CD4-positive, alpha-beta T cell treated with Interleukin-15 for 1 hour (primary cell): Measurements from ENCODE around the gene ZNF621.

Experiments
- DNase-seq: peaks from one replicate; pipeline ENCODE4 v3.0.0-alpha.2; 2020

The ZNF621 gene

DNA sequence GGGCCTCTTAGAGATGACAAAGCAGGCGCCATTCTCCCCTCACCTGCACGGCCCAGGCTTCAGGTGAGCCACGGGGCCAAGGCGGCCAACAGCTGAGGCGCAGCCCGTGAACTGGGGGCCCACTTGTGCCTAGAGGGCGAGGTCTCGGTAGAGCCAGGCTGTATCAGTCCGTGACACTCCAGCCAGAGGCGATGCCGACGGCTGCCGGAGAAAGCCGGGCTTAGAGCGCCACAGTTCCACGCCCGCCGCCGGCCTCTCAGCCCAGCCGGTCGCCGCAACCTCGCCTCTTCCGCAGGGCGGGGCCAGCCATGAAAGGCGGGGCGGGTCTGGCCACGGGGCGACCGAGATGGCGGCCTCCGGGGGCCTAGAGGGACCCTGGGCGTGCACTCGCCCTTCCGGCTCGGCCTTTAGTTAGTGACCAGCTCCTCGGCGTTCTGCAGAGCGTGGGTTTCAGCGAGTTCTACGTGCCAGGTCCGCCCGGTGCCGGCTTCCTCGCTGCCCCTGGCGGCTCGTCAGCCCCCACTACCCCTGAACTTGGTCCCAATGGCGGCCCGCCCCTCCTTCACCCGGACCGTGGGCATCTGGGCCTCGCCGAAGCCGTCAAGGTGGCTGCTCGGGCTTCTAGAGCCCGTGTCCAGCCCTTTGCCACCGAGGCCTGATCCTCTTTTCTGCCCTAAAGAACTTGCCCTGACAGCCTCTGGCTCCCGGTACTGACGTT is at the start of gene ZNF621:
Gene ZNF621, plus strand, starts transcription at position 393 of the 718 bp plus-strand sequence. CDS start 881 bp downstream, outside the sequence.
- peak; percentile 87 for DNase-seq

DNA sequence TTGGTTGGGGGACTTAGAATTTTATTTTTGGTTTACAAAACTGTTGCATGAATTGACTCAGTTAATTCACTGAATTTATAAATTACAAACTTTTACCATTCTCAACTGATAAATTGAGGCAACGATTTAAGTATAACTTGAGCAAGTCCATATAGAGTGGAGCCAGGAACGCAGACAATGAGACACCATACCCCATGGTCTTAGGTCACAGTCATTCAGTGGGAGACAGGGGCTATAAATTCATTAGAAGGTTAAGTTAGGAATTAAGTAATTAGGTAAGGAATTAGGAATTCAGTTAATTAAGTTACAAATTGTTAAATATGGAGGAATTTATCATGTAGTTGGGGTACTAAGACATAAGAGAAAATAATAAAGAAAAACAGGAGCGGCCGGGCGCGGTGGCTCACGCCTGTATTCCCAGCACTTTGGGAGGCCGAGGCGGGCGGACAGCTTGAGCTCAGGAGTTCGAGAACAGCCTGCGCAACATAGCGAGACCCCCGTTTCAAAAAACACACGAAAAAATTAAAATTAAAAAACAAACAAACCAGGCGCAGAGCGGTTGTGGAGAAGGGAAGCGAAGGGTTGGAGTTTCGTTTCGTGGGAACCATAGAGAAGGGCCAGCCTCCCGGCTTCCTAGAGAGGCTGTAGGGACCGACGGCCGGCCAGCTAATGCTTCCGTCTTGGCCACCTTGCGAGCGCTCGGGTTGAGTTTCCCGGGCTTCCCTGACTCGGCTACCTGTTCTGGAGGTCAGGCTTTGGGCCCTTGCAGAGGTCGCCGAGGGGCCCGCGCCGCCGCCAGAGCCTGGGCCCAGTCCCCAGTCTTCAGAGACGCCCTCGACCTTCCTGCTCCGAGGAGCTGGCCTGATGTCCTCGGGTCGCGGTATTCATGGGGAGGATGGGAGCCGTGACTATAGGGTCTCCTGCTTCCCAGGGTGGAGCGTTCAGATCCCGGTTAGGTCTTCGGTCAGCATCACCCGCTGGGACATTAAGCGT is 48.0 kb upstream of the ZNF621 start, which contains the start of gene ZNF619:
Gene ZNF619, plus strand, starts transcription at position 645 of the 993 bp plus-strand sequence. CDS start 858 bp downstream, outside the sequence.
- peak; percentile 71 for DNase-seq

DNA sequence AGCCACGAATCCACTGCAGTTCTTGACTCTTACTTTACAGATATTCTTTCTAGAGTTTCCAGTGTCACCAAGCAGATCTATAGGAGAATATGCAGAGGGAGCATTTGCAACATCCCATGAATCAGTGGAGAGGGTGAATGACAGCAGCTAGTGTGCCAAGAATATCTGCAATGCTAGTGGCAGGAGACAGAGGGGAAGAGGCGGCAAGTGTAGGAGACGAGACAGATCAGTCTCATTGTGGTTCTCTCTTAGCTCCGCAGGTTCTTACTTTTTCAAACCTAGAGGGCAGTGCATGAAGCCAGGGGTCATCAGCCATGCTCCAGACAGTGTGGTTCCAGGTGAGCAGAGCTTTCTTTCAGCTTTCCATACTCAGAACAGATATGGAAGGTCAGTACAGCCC is 47.1 kb upstream of the ZNF621 start:
- DNase-seq = no peak

DNA sequence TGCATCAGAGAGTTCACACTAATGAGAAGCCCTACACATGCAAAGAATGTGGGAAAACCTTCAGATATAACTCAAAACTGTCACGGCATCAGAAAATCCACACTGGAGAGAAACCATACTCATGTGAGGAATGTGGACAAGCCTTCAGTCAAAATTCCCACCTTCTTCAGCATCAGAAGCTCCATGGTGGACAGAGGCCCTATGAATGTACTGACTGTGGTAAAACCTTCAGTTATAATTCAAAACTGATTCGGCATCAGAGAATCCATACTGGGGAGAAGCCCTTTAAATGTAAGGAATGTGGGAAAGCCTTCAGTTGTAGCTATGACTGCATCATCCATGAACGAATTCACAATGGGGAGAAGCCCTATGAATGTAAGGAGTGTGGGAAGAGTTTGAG is 37.6 kb upstream of the ZNF621 start:
- DNase-seq = no peak

DNA sequence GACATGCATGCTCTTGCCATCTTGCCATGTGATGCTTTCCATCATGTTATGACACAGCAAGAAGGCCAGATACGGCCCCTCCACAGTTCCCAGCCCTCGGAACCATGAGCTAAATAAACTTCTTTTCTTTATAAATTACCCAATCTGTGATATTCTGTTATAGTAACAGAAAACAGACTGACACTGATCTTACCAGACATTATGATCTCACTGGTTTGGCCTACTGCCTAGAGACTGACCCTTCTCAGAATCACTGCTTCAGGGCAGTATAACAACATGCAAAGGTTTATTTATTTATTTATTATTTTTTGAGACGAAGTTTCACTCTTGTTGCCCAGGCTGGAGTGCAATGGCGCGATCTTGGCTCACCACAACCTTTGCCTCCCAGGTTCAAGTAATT is 33.8 kb upstream of the ZNF621 start:
- DNase-seq = no peak

DNA sequence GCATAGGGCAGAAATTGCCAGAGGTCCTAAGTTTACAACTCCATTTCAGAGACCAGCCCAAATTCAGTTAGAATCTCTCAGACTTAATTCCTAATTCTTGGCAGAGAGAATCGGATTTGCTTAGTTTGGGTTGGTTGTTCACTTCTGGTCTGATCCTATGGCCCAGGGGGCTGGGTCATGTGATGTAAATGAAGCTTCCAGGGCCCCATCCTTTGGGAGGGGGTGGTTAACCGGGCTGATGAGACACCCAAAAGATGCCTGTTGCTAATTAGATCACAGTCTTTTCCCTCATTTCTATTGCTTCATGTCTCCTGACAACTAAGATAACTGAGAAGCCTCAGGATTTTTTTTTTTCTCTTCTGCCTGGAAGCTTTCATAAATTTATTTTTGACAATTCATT is 30.1 kb upstream of the ZNF621 start:
- DNase-seq = no peak

DNA sequence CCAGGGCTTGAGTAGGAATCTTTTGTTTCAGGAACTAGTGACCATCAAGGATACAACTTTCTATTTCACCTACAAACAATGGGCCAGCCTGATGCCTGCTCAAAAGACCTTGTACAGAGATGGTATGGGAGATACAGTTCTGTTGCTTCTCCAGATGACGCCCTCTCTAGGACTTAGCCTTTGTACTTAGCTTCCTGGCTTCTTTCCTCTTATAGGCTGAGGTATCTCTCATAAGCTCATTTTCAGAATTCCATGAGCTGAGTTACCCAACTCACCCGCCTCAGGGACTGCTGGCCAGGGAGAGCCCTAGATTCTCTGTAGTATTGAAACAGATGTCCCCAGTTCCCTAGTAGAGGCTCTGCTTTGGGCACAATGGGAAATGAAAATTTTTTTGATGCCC is 27.5 kb upstream of the ZNF621 start:
- no peak for DNase-seq

DNA sequence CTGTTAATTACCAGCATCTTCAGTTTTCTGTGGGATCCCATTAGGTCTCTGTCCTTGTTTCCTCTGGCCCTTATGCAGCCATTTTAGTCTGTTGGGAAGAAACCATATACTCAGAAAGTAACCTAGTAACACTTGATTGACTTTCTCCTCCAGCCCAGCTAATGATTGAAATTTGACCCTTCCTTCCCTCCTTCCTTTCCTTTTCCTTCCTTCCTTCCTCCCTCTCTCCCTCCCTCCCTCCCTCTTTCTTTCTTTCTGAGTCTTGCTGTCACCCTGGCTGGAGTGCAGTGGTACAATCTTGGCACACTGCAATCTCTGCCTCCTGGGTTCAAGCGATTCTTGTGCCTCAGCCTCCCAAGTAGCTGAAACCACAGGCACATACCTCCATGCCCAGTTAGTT is 24.8 kb upstream of the ZNF621 start:
- no peak for DNase-seq

DNA sequence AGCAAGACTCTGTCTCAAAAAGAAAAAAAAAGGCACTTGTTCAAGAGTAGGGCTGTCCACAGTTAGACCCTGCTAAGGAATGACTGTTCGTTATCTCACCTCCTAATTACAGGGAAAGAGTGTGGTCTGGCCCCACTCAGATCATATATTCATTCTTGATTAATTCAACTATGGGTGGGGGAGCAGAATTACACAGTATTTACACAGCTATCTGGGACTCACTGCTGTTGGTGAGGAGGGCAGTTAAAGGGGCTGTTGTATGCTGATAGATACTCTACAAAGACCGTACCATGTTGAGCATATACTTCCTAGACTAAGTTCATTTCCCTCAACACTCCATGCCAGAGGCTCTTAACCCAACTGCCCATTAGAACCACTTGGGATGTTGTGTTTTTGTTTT is 22.7 kb upstream of the ZNF621 start:
- no peak for DNase-seq

DNA sequence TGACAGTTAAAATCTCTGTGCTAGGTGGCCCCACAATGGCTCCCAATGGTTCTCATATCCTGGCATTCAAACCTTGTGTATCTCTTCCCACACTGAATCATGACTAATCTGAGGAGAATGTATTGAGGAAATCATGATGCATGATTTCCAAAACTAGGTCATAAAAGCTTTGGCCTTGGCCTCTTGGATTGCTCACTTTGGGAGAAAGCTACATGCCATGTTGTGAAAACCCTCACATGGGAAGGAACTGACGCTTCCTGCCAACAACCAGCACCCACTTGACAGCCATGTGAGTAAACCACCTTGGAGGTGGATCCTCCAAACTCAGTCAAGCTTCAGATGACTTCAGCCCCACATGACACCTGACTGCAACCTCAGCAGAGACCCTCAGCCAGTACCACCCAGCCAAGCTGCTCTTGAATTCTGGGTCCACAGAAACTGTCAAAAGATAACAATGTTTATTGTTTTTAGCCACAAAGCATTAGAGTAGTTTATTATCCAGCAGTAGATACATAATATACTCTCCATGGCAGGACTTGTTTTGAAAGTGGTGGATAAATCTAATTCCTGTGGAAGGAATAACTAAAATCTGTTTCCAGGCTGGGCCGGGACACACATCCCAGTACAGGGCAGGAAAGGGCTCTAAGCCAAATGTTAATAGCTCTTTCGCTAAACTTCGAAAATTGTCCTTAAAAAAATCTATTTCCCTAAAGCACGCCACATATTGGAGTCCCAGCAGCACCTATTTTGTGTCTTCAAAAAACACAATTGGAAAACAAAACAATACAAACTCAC is 19.9 kb upstream of the ZNF621 start:
- no peak for DNase-seq

DNA sequence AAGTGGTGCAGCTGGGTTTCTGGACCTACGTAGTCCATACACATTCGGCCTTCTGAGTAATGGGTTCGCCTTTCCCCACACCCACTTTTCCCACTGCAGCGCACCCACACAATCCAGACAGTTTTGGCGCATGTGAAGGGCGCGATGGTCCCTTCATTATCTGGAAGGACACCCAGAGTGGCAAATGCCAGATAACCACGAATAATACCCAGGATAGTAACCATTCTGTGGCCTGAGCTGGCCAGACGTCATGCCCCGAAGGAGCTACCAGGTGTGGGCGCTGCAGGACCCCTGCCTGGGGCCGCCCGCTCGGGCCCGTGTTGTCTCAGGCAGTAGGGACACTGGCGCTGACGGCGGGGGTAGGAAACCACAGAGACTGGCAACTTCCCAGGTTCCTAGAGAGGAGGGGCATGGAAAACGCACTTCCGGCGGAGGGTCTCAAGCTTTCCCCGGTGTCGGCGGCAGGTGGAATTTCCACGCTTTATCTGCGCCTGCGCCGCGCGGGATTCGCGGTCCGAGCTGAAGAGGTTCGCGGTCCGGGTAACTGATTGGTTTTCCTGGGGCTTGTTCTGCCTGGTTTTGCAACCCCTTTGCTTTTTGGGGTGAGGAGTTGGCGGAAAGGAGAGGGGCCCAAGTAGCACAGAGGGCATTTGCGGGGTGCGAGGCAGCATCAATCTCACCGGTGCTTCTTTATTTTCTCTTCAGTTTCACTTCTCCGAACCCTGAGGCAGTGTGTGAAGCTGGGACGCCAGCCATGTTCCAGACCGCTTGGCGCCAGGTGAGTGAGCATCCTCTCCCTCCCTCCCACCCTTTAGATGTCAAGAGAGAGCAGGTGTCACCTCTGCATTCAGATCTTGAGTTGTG is 18.9 kb upstream of the ZNF621 start, which contains the start of gene ZNF620:
Gene ZNF620, plus strand, starts transcription at position 441 of the 864 bp plus-strand sequence. Its CDS starts 314 bp downstream, at position 755.
- peak; percentile 64 for DNase-seq

DNA sequence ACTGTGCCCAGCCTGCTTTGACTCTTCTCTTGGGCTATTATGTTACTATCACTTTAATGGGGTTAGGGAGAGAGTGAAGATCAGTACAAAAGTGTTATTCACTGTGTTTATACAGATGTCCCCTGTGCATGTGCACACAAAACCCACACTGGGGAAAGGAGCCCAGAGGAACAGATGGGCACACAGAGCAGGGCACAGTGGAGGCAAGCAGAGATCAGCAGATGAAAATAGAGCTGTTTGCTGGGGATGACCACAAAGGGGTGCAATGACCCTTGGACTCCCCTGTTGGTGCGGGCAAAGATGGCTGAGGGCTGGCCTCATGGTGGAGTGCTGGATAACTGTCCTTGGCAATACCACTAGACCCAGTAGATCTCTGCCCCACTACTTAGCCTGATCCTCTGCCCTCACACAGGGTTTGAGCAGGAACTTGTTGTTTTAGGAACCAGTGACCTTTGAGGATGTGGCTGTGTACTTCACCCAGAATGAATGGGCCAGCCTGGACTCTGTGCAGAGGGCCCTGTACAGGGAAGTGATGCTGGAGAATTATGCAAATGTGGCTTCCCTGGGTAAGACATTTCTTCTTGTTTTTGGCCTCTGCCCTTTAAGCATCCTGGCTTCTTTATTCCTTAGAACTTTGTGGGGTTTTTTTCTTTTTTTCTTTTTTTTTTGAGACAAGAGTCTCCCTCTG is 13.6 kb upstream of the ZNF621 start:
- no peak for DNase-seq

DNA sequence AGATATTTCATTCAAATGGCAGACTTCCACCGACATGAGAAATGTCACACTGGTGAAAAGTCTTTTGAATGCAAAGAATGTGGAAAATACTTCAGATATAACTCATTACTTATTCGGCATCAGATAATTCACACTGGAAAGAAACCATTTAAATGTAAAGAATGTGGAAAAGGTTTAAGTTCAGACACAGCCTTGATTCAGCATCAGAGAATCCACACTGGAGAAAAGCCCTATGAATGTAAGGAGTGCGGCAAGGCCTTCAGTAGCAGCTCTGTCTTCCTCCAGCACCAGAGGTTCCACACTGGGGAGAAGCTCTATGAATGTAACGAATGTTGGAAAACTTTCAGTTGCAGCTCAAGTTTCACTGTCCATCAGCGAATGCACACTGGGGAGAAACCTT is 8.6 kb upstream of the ZNF621 start:
- DNase-seq = no peak

DNA sequence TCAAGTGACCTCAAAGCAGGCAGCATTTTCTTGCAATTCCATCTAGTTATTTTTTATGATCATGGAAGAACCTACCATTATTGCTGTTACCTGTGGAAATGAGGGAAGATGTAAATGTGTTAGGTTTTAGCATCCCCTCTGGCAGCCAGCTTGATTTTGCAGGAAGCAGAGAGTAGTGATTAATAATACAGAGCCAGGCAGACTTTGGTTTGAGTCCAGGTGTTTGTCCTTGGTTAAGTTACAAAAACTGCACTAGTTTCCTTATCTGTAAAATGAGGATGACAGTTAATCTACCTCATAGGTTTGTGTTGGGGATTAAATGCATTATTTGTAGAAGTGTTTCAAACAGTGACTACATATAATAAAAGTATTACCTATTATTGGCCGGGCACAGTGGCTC is 6.7 kb upstream of the ZNF621 start:
- no peak for DNase-seq

DNA sequence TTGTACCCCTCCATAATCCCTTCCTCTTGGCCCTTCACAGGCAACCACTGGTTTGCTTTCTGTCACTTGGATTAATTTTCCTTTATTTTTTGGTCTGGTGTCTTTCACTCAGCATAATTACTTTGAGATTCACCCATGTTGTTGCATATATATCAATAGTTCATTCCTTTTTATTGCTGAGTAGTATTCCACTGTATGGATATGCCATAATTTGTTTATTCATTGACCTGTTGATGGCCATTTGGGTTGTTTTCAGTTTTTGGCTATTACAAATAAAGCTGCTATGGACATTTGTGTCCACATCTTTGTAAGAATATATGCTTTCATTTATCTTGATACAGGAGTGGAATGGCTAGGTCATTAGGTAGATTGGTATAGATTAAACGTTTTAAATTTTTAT is 5.9 kb upstream of the ZNF621 start:
- no peak for DNase-seq

DNA sequence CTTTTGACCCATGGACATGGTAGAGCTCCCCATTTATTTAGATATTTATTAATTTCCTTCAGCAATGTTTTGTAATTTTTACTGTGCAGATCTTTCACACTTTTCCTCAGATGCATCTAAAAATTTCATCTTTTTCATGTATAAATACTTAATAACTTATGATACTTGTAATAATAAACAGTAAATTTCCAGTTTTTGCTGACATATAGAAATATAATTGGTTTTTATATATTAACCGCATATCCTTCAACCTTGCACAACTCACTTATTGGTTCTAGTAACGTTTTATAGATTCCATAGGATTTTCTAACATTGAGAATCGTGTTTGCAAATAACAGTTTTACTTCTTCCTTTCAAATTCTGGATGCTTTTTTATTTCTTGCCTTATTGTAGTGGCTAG is 3.5 kb upstream of the ZNF621 start:
- DNase-seq = no peak

DNA sequence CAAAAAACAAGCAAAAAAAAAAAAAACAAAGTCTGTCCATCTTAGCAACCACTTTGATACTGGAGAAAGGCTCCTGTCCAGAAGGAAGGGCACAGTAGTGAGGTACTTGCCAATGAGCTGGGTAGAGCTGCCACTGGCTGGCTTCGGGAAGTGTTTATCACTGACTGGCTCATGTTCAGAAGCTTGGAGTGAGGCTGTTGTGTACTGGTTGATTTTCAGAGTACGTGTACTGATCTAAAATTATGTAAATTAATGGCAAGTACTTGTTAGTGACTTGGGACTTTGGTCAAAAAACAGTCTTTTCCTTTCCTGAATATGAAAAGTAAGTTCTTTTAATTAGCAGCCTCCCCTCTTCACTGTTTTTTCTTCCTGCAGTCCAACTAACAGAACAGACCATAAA is 979 bp upstream of the ZNF621 start:
- DNase-seq = no peak

DNA sequence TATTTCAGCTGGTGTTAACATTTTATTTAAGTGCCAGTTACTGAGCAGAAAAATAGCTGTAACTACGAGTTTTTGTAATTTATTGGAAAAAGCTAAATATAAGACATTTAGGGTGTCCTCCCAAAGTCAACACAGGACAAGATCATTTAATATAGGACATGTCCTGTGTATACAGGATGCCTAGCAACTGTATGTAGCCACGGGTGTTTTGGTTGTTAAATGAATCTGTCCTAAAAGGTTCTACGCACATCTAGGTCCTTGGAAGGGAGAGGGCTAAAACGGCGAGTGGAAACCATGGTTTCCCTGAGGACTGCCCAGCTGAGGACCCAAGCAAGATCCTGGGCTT is 565 bp upstream of the ZNF621 start:
- no peak for DNase-seq

DNA sequence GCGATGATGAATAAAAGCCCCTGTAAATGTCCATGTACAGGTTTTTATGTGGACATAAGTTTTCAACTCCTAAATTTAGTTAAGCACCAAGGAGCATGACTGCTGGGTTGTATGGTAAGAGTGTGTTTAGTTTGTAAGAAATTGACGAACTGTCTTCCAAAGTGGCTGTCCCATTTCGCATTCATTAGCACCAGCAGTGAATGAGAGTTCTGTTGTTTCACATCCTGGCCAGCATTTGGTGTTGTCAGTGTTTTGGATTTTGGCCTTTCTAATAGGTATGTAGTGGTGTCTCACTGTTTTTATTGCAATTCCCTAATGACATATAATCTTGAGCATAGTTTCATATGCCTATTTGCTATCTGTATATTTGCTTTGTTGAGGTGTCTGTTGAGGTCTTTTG is 3.7 kb downstream of the ZNF621 start:
- DNase-seq = no peak

DNA sequence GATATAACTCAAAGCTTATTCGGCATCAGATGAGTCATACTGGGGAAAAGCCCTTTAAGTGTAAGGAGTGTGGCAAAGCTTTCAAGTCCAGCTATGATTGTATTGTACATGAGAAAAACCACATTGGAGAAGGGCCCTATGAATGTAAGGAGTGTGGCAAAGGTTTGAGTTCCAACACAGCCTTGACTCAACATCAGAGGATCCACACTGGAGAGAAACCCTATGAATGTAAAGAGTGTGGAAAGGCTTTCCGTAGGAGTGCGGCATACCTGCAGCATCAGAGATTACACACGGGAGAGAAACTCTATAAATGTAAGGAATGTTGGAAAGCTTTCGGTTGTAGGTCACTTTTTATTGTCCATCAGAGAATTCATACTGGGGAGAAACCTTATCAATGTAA is 7.5 kb downstream of the ZNF621 start:
- no peak for DNase-seq

DNA sequence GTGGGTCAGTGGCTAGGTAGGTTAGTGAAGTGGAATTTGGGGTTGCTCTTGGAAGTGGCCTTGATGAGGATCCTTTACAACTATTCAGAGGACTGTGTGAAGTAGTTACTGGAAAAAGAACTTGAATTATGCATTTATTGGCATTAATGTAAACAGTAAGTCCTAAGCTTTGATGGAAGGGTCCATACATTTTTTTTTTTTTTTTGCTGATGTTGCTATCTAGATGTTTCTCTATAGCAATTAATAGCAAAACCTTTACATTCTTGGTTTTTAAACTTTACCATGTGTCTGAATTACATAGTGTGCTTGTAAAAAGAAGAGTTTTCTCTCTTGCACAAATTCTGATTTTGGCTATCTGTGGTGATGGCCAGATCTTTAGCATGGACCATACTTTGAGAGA is 9.5 kb downstream of the ZNF621 start:
- no peak for DNase-seq
